SU-DHL-6 (cell line): ENCODE data around the gene C1orf52.
"Not testable (repeated sequence)": the region's sequence is repeated elsewhere in the genome, so short reads cannot be mapped to it uniquely, and the experiment has no call there.

Experiments
- H2AFZ ChIP-seq: fragments of 200-600 bp; sonication (generic); 2 replicates; pipeline ENCODE4 v1.6.1; 2014; ENCODE audit warnings: low read depth, mild to moderate bottlenecking, moderate library complexity, mixed read lengths, antibody characterized with exemption, low read length; ENCODE audit not compliant: severe bottlenecking
- H3F3A ChIP-seq: fragments of 200-600 bp; shearing (Covaris generic); 2 replicates; pipeline ENCODE4 v1.6.0; 2016; ENCODE audit warnings: antibody characterized with exemption, mild to moderate bottlenecking; ENCODE audit not compliant: insufficient read depth
- H3K27ac ChIP-seq: fragments of 200-600 bp; sonication (generic); 2 replicates; pipeline ENCODE4 v1.5.1; 2016; ENCODE audit warnings: low read depth, mild to moderate bottlenecking, low read length, moderate library complexity, mixed read lengths
- H3K27me3 ChIP-seq: fragments of 200-600 bp; sonication (generic), shearing (Covaris generic); 2 replicates; pipeline ENCODE4 v1.6.0; 2014; ENCODE audit warnings: mild to moderate bottlenecking, low read length
- H3K36me3 ChIP-seq: fragments of 200-600 bp; sonication (generic); 2 replicates; pipeline ENCODE4 v1.6.1; 2014; ENCODE audit warnings: mild to moderate bottlenecking, low read length, mixed read lengths
- H3K4me2 ChIP-seq: fragments of 300-600, 200-600 bp; shearing (Covaris generic), sonication (generic); 2 replicates; pipeline ENCODE4 v1.6.0; 2014; ENCODE audit warnings: low read length, low read depth, mild to moderate bottlenecking; ENCODE audit not compliant: poor library complexity, severe bottlenecking
- H3K4me3 ChIP-seq: fragments of 200-600 bp; sonication (generic); 2 replicates; pipeline ENCODE4 v1.5.1; 2014; ENCODE audit warnings: antibody characterized with exemption, low read length, mild to moderate bottlenecking, mixed read lengths; ENCODE audit not compliant: insufficient read depth, poor library complexity, severe bottlenecking
- H3K79me2 ChIP-seq: fragments of 200-600 bp; sonication (generic); 2 replicates; pipeline ENCODE4 v1.6.1; 2014; ENCODE audit warnings: mild to moderate bottlenecking, low read length, moderate library complexity; ENCODE audit not compliant: insufficient read depth
- H3K9ac ChIP-seq: fragments of 200-600 bp; sonication (generic); 2 replicates; pipeline ENCODE4 v1.7.0; 2014; ENCODE audit warnings: mild to moderate bottlenecking, low read length
- H3K9me2 ChIP-seq: fragments of 200-600 bp; sonication (generic); replicated peaks from 2 replicates; pipeline ENCODE4 v1.6.1; 2014; ENCODE audit warnings: low read length; ENCODE audit not compliant: insufficient read depth
- H3K9me3 ChIP-seq: fragments of 200-600 bp; sonication (generic); 2 replicates; pipeline ENCODE4 v1.6.1; 2014; ENCODE audit warnings: low read length, mixed read lengths; ENCODE audit not compliant: insufficient read depth
- H4K20me1 ChIP-seq: fragments of 200-600 bp; sonication (generic); 2 replicates; pipeline ENCODE4 v1.6.1; 2014; ENCODE audit warnings: low read depth, mild to moderate bottlenecking, antibody characterized with exemption, low read length, moderate library complexity, mixed read lengths
- CTCF ChIP-seq: fragments of 200-600 bp; sonication (generic); IDR thresholded peaks from one replicate; pipeline ENCODE4 v1.5.1; 2017; ENCODE audit warnings: antibody characterized with exemption, mild to moderate bottlenecking, low read length, moderate library complexity; ENCODE audit not compliant: insufficient read depth, poor library complexity, severe bottlenecking
- EZH2phosphoT487 ChIP-seq: fragments of 200-600 bp; sonication (generic), shearing (Covaris generic); conservative IDR thresholded peaks from 2 replicates; pipeline ENCODE4 v1.6.1; 2018; ENCODE audit warnings: mild to moderate bottlenecking, antibody characterized with exemption, low read length, moderate library complexity, mixed read lengths

C1orf52 gene

GRCh38 chr1:85258536-85259117 lies 835 bp downstream of the C1orf52 start:
- Histone ChIP-seq H3K27ac (no peak overlapping the region), H3K79me2 (peaks cover 31% of the 10 kb centered on the region)

GRCh38 chr1:85249042-85249441 lies 10.4 kb downstream of the C1orf52 start:
- not testable (repeated sequence) for H3K4me3 ChIP-seq, H3K9me2 ChIP-seq, H3K9me3 ChIP-seq, H3K79me2 ChIP-seq, H3K9ac ChIP-seq, H3K4me2 ChIP-seq, H2AFZ ChIP-seq, H3F3A ChIP-seq, H4K20me1 ChIP-seq, H3K27me3 ChIP-seq, H3K27ac ChIP-seq
- H3K36me3 ChIP-seq: peaks cover 36% of the 10 kb centered on the region

More at GRCh38 chr1:85258536-85259117, 835 bp downstream of the C1orf52 start:
- Histone ChIP-seq H3K27me3 (no peaks in the 10 kb centered on the region), H3F3A (peaks cover 9% of the 10 kb centered on the region; the same call in 1 of the 2 replicates), H3K9me2 (no peaks in the 10 kb centered on the region), H3K4me2 (peak overlapping the region; percentile 92), H3K4me3 (peak overlapping the region; percentile 92), H3K9me3 (no peaks in the 10 kb centered on the region), H3K36me3 (peaks cover 26% of the 10 kb centered on the region; the same call in 1 of the 2 replicates), H3K9ac (peak overlapping the region; percentile 85), H4K20me1 (peaks cover 7% of the 10 kb centered on the region), H2AFZ (no peak overlapping the region)
- no peak for TF ChIP-seq EZH2phosphoT487
- TF ChIP-seq CTCF: no peak

DNA sequence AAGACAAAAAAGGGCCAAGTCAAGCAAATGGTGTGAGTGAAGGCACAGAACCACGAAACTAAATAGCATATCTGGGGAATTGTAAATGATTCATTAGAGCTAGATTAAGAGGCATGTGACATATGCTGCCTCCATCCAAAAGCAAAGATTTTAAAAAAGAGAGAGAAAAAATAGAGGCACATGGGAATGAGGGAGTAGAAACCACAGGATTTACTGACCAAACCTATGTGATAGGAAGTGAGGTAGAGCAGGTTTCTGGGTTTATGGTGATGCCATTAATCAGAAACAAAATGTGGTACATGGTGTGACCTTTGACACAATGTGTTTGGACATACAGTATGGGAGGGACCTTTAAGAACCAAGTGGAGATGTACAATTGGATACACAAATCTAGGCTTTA lies 13.6 kb downstream of the C1orf52 start:
- Histone ChIP-seq H3F3A (no peaks in the 10 kb centered on the region), H3K9me3 (no peaks in the 10 kb centered on the region), H3K36me3 (peaks cover 9% of the 10 kb centered on the region; the same call in 1 of the 2 replicates), H3K4me3 (no peak overlapping the region), H3K79me2 (no peaks in the 10 kb centered on the region), H4K20me1 (no peaks in the 10 kb centered on the region), H2AFZ (no peak overlapping the region), H3K9me2 (no peaks in the 10 kb centered on the region), H3K27me3 (no peaks in the 10 kb centered on the region), H3K9ac (no peak overlapping the region), H3K4me2 (no peak overlapping the region), H3K27ac (no peak overlapping the region)
- no peak for TF ChIP-seq CTCF
- TF ChIP-seq EZH2phosphoT487: no peak

- H3K4me3 ChIP-seq: no peak overlapping the region
- H3K36me3 ChIP-seq: peaks cover 5% of the 10 kb centered on the region; the same call in 1 of the 2 replicates
- H3K79me2 ChIP-seq: no peaks in the 10 kb centered on the region
- H3K27me3 ChIP-seq: no peaks in the 10 kb centered on the region
- H3K9me3 ChIP-seq: no peaks in the 10 kb centered on the region
- H4K20me1 ChIP-seq: no peaks in the 10 kb centered on the region
- H3F3A ChIP-seq: no peaks in the 10 kb centered on the region
- no peaks in the 10 kb centered on the region for H3K9me2 ChIP-seq
- no peak overlapping the region for H3K4me2 ChIP-seq
- no peak overlapping the region for H3K27ac ChIP-seq
- TF ChIP-seq EZH2phosphoT487 (no peak), CTCF (no peak)
- no peak overlapping the region for H3K9ac ChIP-seq
- H2AFZ ChIP-seq: no peak overlapping the region
Observed at GRCh38 chr1:85245456-85245855, 14.0 kb downstream of the C1orf52 start.
